Stomach (tissue), 4 donors: ENCODE data around the gene USP19.

Source experiments
- POLR2A ChIP-seq, 4 donors: fragments of 450-650 bp; IDR thresholded peaks; one replicate each; pipeline ENCODE4 v1.6.1; 2016; ENCODE audit warnings: antibody characterized with exemption in 4 of 4, control low read depth in 2 of 4, mild to moderate bottlenecking in 1 of 4, moderate library complexity in 1 of 4
- POLR2AphosphoS5 ChIP-seq, 3 donors: sonication (generic); formaldehyde crosslinking; IDR thresholded peaks; one replicate each; pipeline ENCODE4 v1.6.1; 2016; ENCODE audit warnings: antibody characterized with exemption in 3 of 3
- TF ChIP-seq, protein P1 (sequence below), 7 experiments: fragments of 450-650 bp in 4 of 7; fragments of 200-600 bp in 3 of 7; sonication (generic) in 3 of 7; IDR thresholded peaks; one replicate each; pipeline ENCODE4 v1.5.1; 2016 to 2019; ENCODE audit warnings: antibody characterized with exemption in 7 of 7, control low read depth in 2 of 7, mild to moderate bottlenecking in 1 of 7

DNA sequence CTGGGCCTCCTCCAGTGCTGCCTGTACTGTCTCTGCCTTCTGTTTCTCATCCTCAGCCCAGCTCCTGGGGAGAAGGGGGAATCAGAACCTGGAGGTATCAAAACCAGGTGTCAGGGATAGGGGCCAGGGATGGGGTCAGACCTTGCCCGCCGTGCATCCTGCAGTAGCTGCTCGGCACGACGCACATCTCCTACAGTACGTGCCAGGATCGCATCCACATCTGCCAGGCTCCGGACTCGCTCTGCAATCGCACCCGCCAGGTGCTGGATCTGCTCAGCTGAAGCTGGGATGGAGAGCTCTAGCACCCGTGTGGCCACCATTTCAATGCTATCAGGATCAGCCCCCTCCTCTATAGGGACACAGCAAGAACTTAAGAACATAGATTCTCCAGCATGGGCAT, 1.4 kb upstream of the USP19 start:
- TF ChIP-seq, protein P1, sequence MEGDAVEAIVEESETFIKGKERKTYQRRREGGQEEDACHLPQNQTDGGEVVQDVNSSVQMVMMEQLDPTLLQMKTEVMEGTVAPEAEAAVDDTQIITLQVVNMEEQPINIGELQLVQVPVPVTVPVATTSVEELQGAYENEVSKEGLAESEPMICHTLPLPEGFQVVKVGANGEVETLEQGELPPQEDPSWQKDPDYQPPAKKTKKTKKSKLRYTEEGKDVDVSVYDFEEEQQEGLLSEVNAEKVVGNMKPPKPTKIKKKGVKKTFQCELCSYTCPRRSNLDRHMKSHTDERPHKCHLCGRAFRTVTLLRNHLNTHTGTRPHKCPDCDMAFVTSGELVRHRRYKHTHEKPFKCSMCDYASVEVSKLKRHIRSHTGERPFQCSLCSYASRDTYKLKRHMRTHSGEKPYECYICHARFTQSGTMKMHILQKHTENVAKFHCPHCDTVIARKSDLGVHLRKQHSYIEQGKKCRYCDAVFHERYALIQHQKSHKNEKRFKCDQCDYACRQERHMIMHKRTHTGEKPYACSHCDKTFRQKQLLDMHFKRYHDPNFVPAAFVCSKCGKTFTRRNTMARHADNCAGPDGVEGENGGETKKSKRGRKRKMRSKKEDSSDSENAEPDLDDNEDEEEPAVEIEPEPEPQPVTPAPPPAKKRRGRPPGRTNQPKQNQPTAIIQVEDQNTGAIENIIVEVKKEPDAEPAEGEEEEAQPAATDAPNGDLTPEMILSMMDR (IDR thresholded peaks at IDR 0.05) = no peak
- TF ChIP-seq POLR2A (IDR thresholded peaks at IDR 0.05) (no peak), POLR2AphosphoS5 (IDR thresholded peaks at IDR 0.05) (no peak)
